GM12864 (cell line): ENCODE measurements around the gene ADAM22.

Source experiments
- DNase-seq: peaks from one replicate; pipeline ENCODE4 v3.0.0-alpha.2; 2011; ENCODE audit warnings: low read depth
- H3K4me3 ChIP-seq: 2 replicates; pipeline ENCODE4 v1.5.1; 2011; ENCODE audit warnings: mild to moderate bottlenecking, low read depth, low read length, control low read depth
- TF ChIP-seq, protein P1 (sequence below): IDR thresholded peaks from 2 replicates; pipeline ENCODE4 v1.5.1; 2011; ENCODE audit warnings: low read depth, mild to moderate bottlenecking, moderate library complexity, low read length, control low read depth, inconsistent platforms; ENCODE audit errors: missing control alignments

ADAM22 gene

DNA sequence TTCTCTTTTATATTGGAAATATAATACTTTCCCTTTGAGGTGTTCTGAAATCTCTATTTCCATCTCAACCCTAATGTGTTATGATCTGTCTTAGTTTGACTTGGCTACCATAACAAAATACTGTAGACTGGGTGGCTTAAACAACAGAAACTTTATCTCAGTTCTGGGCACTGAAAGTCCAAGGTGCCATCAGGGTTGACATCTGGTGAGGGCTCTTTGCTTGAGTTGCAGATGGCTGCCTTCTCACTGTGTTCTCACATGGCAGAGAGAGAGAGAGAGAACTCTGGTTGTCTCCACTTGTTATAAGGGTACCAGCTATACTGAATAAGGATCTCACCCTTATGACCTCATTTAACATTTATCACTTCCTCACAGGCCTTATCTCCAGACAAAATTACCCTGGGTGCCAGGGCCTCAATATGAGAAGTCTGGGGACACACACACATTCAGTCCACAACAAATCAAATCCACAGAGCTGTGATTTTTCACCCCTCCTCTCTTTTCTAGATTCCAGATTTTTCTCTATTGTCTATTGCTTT, 181.3 kb downstream of the ADAM22 start:
- H3K4me3 ChIP-seq = no peak overlapping the region
- no peak for DNase-seq
- TF ChIP-seq, protein P1, sequence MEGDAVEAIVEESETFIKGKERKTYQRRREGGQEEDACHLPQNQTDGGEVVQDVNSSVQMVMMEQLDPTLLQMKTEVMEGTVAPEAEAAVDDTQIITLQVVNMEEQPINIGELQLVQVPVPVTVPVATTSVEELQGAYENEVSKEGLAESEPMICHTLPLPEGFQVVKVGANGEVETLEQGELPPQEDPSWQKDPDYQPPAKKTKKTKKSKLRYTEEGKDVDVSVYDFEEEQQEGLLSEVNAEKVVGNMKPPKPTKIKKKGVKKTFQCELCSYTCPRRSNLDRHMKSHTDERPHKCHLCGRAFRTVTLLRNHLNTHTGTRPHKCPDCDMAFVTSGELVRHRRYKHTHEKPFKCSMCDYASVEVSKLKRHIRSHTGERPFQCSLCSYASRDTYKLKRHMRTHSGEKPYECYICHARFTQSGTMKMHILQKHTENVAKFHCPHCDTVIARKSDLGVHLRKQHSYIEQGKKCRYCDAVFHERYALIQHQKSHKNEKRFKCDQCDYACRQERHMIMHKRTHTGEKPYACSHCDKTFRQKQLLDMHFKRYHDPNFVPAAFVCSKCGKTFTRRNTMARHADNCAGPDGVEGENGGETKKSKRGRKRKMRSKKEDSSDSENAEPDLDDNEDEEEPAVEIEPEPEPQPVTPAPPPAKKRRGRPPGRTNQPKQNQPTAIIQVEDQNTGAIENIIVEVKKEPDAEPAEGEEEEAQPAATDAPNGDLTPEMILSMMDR = no peak

DNA sequence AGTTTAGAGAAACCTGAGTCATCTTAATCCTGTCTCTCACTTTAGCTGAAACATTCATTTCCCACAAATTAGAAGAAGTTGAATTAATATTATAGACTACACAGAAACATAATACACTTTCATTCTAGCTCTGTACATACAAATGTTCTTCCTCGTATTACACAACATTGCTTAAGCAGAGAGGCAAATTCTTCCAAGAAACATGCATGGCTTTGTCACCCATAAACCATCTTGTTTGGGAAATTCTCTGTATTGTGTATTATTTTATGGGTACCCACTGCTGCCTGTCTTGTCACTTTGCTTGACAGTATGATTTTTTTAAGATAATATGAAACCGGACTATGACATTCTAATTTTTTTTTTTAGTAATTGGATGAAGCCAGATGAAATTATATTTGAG, 181.8 kb downstream of the ADAM22 start:
- TF ChIP-seq, protein P1 = no peak
- no peak for DNase-seq
- H3K4me3 ChIP-seq = no peak overlapping the region

DNA sequence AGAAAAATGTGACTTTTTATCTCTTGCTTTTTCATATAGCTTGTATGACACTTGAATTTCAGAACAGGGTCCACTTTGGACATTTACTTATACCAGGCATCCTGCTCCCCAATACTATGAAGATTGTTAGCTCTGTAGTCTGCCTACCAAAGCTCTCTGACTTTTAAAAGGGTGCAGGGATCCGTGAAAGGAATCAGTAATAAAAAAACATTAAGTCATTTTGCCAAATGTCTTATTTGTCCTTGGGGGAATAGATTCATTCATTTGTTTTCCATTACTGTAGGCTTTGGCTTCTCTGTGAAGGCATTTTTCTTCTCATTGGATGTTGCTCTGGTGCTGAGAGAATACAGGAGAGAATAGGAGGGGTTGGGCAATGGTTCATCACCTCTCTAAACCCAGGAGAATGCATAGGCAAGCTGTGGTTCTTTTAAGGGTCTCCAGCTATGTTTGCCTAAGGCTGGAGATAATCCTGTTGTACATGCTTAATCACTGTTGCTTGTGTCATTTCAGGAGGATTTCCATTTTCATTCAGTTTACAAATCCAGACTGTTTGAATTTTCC, 182.3 kb downstream of the ADAM22 start:
- H3K4me3 ChIP-seq = no peak overlapping the region
- TF ChIP-seq, protein P1 = no peak
- no peak for DNase-seq

DNA sequence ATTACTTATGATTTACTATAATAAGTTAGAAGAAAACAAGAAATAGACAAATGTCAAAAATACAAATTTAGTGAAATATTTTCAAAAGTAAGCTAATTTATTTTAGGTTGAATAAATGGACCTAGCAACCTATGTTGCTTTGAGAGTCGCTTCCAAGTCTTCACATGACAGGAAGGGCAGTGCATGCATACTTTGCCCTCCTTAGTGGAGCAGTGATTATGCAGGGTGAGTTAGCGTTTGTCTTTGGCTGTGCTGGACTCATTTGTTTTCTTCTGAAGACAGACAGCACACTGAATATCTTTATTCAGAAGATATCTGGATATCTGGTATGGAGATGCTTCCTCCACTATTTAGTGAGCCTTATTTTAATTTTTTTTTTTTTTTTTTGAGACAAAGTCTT, 183.3 kb downstream of the ADAM22 start:
- H3K4me3 ChIP-seq = no peak overlapping the region
- DNase-seq = no peak
- TF ChIP-seq, protein P1 = no peak

DNA sequence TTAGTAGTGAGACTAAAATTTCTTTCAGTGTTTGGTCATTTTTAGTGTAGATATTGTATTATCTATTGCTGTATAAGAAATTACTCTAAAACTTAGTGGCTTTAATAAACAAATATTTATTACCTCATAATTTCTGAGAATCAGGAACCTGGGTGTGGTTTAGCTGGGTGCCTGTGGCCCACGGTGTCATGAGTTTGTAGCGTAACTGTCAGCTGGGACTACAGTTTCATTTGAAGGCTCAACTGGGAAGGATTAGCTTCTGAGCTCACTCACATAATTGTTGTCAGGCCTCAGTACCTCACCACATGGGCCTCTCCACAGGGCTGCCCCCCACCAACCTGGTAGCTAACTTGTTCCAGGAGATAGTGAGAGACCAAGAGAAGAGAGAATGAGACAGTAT, 187.3 kb downstream of the ADAM22 start:
- no peak for DNase-seq
- H3K4me3 ChIP-seq = no peak overlapping the region
- TF ChIP-seq, protein P1 = no peak

DNA sequence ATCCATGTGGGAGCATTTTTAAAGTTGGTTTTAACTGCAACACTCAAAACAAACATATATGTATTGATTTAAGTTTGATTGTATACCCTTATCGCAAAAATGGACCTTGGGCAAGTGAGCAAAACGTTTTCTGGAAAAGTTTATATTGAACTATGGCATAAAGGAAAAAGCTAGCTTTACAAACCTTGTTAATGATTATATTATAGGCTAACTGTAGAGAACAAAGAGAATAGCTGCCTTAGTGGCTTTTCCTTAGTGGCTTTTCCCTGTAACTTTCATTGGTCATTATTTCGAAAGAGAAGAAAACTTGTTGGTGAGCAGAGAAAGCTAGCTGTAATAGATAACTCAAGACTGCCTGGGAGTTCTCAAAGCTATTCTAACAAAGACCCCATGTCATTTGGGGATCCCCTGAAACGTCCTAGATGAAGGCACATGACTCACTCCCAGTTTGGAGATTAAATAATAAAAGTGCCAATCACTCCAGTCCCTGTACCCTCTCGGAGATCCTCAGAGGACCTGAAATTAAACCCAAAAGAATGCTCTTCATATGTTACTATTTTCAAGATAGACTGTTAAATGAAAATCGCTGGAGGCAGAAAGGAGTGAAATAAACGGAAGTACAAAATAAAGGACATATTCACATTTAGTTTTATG, 193.7 kb downstream of the ADAM22 start:
- TF ChIP-seq, protein P1 = no peak
- H3K4me3 ChIP-seq = no peak overlapping the region
- DNase-seq = no peak

DNA sequence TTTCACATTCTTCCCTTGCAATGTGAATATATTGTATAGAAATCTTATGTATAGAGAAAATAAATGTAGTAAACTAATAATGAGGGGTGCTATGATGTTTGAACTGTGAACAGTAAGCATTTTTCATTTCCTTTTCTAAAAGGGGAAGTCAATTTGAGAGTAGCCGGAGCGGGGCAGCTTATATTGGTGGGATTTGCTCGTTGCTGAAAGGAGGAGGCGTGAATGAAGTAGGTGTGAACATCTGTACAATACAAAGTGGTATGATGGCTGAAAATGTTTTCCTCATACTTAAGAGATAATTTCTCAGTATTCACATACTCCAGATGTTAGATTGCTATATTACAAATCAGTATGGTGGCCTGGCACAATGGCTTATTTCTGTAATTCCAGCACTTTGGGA, 198.7 kb downstream of the ADAM22 start:
- peak; percentile 3 for DNase-seq
- H3K4me3 ChIP-seq = no peak overlapping the region
- TF ChIP-seq, protein P1 = no peak
